ENCODE measurements around the gene ATAD3C.

DNA sequence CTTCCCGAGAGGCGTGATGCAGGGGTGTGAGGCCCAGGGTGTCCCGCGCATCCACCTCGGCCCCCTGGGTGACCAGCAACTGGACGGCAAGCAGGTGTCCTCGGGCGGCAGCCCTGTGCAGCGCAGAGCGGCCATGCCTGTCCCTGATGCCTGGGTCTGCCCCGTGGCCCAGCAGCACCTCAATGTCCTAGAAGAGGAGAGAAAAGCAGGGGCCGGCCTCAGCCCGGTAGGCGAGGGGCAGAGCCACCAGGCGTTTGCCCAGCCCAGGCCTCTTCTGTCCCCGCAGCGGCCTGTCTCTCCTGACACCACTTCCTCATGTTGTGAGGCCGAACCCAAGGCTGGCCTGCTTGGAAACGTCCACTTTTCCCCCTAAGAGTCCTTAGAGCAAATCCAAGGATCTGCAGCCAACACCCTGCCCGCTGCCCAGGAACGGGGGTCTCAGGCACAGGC, 30.1 kb upstream of the ATAD3C start:
- TF ChIP-seq, protein P1, sequence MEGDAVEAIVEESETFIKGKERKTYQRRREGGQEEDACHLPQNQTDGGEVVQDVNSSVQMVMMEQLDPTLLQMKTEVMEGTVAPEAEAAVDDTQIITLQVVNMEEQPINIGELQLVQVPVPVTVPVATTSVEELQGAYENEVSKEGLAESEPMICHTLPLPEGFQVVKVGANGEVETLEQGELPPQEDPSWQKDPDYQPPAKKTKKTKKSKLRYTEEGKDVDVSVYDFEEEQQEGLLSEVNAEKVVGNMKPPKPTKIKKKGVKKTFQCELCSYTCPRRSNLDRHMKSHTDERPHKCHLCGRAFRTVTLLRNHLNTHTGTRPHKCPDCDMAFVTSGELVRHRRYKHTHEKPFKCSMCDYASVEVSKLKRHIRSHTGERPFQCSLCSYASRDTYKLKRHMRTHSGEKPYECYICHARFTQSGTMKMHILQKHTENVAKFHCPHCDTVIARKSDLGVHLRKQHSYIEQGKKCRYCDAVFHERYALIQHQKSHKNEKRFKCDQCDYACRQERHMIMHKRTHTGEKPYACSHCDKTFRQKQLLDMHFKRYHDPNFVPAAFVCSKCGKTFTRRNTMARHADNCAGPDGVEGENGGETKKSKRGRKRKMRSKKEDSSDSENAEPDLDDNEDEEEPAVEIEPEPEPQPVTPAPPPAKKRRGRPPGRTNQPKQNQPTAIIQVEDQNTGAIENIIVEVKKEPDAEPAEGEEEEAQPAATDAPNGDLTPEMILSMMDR (optimal IDR thresholded peaks at IDR 0.05 in 1 of 3, IDR thresholded peaks at IDR 0.05 in 1 of 3, conservative IDR thresholded peaks at IDR 0.05 in 1 of 3; ENCODE audit: extremely low read depth in 1 of 3, insufficient read depth in 2 of 3, low read length in 3 of 3) = no peak
- no peak for TF ChIP-seq EZH2 (IDR thresholded peaks at IDR 0.05; ENCODE audit: low read length)
